Measurements from ENCODE around the gene SEL1L3. TPM values are rescaled to one million over a fixed set of nuclear protein-coding genes. Genes with fewer than 3 reads are reported as not detected.

The SEL1L3 gene
- total and polyA plus RNA-seq, 4 donors = 3.3 to 13.1 (median 5.7) TPM

DNA sequence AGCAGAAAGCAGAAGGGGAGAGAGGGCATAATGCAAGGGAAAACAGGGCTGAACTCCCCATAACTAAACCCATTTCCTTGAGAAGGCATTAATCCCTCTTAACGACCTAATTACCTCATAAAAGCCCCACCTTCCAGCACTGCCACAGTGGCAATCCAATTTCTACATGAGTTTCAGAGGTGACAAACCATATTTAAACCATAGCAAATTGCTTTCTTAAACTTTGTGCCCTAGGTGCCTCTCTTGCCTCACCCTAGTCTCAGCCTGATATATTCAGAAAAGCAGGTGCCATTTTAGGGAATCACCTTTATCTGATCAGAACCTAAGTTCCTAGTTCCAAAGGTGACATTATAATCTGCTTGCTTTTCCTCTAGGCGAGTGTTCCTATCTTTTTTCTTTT, 158.3 kb downstream of the SEL1L3 start:
- no peaks in the 10 kb centered on the region for H3K9me3 ChIP-seq (ENCODE audit: control insufficient read depth in 4 of 4, low read length in 3 of 4)
- H3K36me3 ChIP-seq (ENCODE audit: control insufficient read depth in 4 of 4, insufficient read depth in 3 of 4, low read depth in 1 of 4, low read length in 3 of 4) = no peaks in the 10 kb centered on the region
- no peak overlapping the region for H3K4me3 ChIP-seq (ENCODE audit: low read depth in 1 of 3, low read length in 3 of 3)
- H3K4me1 ChIP-seq (ENCODE audit: control insufficient read depth in 4 of 4, insufficient read depth in 4 of 4, low read length in 3 of 4) = no peaks in the 10 kb centered on the region
- no peak overlapping the region for H3K27ac ChIP-seq (ENCODE audit: low read depth in 1 of 2, low read length in 2 of 2)
- no peak for DNase-seq (ENCODE audit: low spot score)
- H3K9ac ChIP-seq (ENCODE audit: low read depth in 1 of 2, low read length in 2 of 2) = no peak overlapping the region
- H3K27me3 ChIP-seq (ENCODE audit: control insufficient read depth in 4 of 4, insufficient read depth in 4 of 4, low read length in 3 of 4) = peaks cover 0 to 2% (median 0%) of the 10 kb centered on the region in 4 donors
- WGBS = 64% methylated on average over 2 of the region's 2 CpGs
- TF ChIP-seq, protein P1, sequence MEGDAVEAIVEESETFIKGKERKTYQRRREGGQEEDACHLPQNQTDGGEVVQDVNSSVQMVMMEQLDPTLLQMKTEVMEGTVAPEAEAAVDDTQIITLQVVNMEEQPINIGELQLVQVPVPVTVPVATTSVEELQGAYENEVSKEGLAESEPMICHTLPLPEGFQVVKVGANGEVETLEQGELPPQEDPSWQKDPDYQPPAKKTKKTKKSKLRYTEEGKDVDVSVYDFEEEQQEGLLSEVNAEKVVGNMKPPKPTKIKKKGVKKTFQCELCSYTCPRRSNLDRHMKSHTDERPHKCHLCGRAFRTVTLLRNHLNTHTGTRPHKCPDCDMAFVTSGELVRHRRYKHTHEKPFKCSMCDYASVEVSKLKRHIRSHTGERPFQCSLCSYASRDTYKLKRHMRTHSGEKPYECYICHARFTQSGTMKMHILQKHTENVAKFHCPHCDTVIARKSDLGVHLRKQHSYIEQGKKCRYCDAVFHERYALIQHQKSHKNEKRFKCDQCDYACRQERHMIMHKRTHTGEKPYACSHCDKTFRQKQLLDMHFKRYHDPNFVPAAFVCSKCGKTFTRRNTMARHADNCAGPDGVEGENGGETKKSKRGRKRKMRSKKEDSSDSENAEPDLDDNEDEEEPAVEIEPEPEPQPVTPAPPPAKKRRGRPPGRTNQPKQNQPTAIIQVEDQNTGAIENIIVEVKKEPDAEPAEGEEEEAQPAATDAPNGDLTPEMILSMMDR (IDR thresholded peaks at IDR 0.05; ENCODE audit: low read depth, low read length, missing input control) = no peak
- TF ChIP-seq TAF1 (conservative IDR thresholded peaks at IDR 0.05) = no peak
- no peak for TF ChIP-seq FOXA2 (IDR thresholded peaks at IDR 0.05)
- TF ChIP-seq JUND (IDR thresholded peaks at IDR 0.05) = no peak
- TF ChIP-seq, protein P2, sequence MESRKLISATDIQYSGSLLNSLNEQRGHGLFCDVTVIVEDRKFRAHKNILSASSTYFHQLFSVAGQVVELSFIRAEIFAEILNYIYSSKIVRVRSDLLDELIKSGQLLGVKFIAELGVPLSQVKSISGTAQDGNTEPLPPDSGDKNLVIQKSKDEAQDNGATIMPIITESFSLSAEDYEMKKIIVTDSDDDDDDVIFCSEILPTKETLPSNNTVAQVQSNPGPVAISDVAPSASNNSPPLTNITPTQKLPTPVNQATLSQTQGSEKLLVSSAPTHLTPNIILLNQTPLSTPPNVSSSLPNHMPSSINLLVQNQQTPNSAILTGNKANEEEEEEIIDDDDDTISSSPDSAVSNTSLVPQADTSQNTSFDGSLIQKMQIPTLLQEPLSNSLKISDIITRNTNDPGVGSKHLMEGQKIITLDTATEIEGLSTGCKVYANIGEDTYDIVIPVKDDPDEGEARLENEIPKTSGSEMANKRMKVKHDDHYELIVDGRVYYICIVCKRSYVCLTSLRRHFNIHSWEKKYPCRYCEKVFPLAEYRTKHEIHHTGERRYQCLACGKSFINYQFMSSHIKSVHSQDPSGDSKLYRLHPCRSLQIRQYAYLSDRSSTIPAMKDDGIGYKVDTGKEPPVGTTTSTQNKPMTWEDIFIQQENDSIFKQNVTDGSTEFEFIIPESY (IDR thresholded peaks at IDR 0.05) = no peak
- TF ChIP-seq, protein P3, sequence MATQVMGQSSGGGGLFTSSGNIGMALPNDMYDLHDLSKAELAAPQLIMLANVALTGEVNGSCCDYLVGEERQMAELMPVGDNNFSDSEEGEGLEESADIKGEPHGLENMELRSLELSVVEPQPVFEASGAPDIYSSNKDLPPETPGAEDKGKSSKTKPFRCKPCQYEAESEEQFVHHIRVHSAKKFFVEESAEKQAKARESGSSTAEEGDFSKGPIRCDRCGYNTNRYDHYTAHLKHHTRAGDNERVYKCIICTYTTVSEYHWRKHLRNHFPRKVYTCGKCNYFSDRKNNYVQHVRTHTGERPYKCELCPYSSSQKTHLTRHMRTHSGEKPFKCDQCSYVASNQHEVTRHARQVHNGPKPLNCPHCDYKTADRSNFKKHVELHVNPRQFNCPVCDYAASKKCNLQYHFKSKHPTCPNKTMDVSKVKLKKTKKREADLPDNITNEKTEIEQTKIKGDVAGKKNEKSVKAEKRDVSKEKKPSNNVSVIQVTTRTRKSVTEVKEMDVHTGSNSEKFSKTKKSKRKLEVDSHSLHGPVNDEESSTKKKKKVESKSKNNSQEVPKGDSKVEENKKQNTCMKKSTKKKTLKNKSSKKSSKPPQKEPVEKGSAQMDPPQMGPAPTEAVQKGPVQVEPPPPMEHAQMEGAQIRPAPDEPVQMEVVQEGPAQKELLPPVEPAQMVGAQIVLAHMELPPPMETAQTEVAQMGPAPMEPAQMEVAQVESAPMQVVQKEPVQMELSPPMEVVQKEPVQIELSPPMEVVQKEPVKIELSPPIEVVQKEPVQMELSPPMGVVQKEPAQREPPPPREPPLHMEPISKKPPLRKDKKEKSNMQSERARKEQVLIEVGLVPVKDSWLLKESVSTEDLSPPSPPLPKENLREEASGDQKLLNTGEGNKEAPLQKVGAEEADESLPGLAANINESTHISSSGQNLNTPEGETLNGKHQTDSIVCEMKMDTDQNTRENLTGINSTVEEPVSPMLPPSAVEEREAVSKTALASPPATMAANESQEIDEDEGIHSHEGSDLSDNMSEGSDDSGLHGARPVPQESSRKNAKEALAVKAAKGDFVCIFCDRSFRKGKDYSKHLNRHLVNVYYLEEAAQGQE (IDR thresholded peaks at IDR 0.05) = no peak
- no peak for TF ChIP-seq HNF4G (IDR thresholded peaks at IDR 0.05)
- no peak for TF ChIP-seq SP1 (IDR thresholded peaks at IDR 0.05)
- no peak for TF ChIP-seq HNF4A (conservative IDR thresholded peaks at IDR 0.05)
- TF ChIP-seq RXRA (IDR thresholded peaks at IDR 0.05) = no peak
- no peak for TF ChIP-seq FOXA1 (IDR thresholded peaks at IDR 0.05)
- TF ChIP-seq NR2F2 (IDR thresholded peaks at IDR 0.05) = no peak
- TF ChIP-seq YY1 (IDR thresholded peaks at IDR 0.05) = no peak

DNA sequence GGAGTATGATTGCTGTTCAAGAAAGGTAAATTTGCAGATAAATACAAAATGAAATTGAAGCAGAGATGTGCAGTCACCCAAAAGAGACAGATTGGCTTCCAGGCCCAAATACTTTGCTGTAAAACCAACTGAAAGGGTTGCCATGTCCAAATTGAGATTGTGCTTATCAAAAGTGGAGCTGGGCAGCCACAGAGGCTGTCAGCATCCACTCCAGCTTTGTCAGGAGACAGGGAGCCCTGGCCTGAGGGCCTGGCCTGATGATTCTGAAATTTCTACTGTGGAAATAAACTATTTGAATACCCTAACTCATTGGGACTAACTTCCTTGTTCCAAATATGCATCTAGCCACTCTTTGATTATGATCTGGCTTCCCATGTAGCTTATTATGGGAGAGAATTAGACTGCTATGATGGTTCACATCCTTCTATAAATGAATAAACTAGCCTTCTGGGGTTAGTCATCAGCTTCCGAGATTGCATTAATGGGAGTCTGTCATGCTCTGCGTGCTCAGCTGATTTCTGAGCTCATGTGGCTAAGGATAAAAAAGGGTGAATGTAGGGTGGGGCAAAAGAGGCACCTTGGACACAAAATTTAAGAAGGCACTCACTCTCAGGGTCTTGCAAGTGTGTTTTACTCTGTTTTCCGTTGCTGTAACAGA, 158.9 kb downstream of the SEL1L3 start:
- DNase-seq (ENCODE audit: low spot score) = no peak
- WGBS = 70% methylated on average over 3 of the region's 3 CpGs
- Histone ChIP-seq H3K4me1 (ENCODE audit: control insufficient read depth in 4 of 4, insufficient read depth in 4 of 4, low read length in 3 of 4) (no peaks in the 10 kb centered on the region), H3K36me3 (ENCODE audit: control insufficient read depth in 4 of 4, insufficient read depth in 3 of 4, low read depth in 1 of 4, low read length in 3 of 4) (no peaks in the 10 kb centered on the region), H3K27me3 (ENCODE audit: control insufficient read depth in 4 of 4, insufficient read depth in 4 of 4, low read length in 3 of 4) (peaks cover 0 to 2% (median 0%) of the 10 kb centered on the region in 4 donors), H3K27ac (ENCODE audit: low read depth in 1 of 2, low read length in 2 of 2) (no peak overlapping the region), H3K9ac (ENCODE audit: low read depth in 1 of 2, low read length in 2 of 2) (no peak overlapping the region), H3K9me3 (ENCODE audit: control insufficient read depth in 4 of 4, low read length in 3 of 4) (no peaks in the 10 kb centered on the region), H3K4me3 (ENCODE audit: low read depth in 1 of 3, low read length in 3 of 3) (no peak overlapping the region)
- TF ChIP-seq HNF4A (conservative IDR thresholded peaks at IDR 0.05) (no peak), EGR1 (IDR thresholded peaks at IDR 0.05; ENCODE audit: low read depth in 2 of 2) (no peak), SP1 (IDR thresholded peaks at IDR 0.05) (no peak)
- TF ChIP-seq, protein P3 (IDR thresholded peaks at IDR 0.05) = no peak
